IPS DF 6.9 (cell line): ENCODE measurements around the gene RNU6-7.

ENCODE experiments used
- DNase-seq: peaks from one replicate; pipeline ENCODE4 v3.0.0-alpha.2; 2013; ENCODE audit warnings: low read depth, low spot score
- H3K27ac ChIP-seq: one replicate; pipeline ENCODE4 v1.5.1; 2013; ENCODE audit warnings: low read length, control low read depth
- H3K27me3 ChIP-seq: 2 replicates; pipeline ENCODE4 v1.6.1; 2013; ENCODE audit warnings: mild to moderate bottlenecking, low read length; ENCODE audit not compliant: control insufficient read depth, insufficient read depth
- H3K36me3 ChIP-seq: 2 replicates; pipeline ENCODE4 v1.6.1; 2013; ENCODE audit warnings: low read length; ENCODE audit not compliant: control insufficient read depth, insufficient read depth
- H3K4me1 ChIP-seq: 2 replicates; pipeline ENCODE4 v1.6.1; 2013; ENCODE audit warnings: low read length; ENCODE audit not compliant: control insufficient read depth, insufficient read depth
- H3K4me3 ChIP-seq: 2 replicates; pipeline ENCODE4 v1.5.1; 2013; ENCODE audit warnings: mild to moderate bottlenecking, low read length
- H3K9me3 ChIP-seq: 2 replicates; pipeline ENCODE4 v1.6.1; 2013; ENCODE audit warnings: low read length, inconsistent platforms; ENCODE audit not compliant: control insufficient read depth, insufficient read depth
- WGBS: extraction: QIAGEN DNeasy Blood & Tissue Kit; methylation state at CpG from one replicate; pipeline ENCODE4 v1.1.7; 2013; ENCODE audit warnings: mixed read lengths, missing lambda C conversion rate; ENCODE audit not compliant: insufficient read length, insufficient coverage; 5-methylcytosine and 5-hydroxymethylcytosine counted together

The RNU6-7 gene

DNA sequence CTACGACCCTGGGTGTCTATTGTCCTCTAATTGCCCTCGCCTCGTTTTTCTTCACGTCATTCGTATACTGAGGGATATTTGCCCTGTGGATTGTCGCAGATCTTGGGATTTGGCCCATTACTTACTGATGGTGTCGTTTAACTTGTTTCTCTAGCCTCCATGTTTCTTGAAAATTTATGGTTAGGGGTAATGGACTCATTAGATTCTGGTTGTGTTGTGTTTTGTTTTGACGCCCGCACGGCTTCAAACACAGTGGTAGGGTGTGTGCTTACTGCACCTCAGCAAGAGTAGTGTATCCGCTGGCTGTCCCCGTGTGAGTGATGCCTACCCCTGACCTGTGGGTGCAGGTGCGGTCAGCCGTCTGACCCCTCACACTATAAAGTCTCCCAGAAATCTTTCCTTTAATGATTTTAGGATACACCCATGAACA lies 2.1 kb downstream of the RNU6-7 start:
- no peaks in the 10 kb centered on the region for H3K36me3 ChIP-seq
- H3K9me3 ChIP-seq, result no peaks in the 10 kb centered on the region
- no peaks in the 10 kb centered on the region for H3K4me1 ChIP-seq
- H3K27ac ChIP-seq, result no peak overlapping the region
- peak overlapping the region; percentile 88; the same call in 1 of the 2 replicates for H3K4me3 ChIP-seq
- no CpG with 5 or more reads among the region's 14 CpGs for WGBS
- no peaks in the 10 kb centered on the region for H3K27me3 ChIP-seq
- DNase-seq, result no peak

GRCh38 chr14:32205554-32205953 lies 3.7 kb downstream of the RNU6-7 start:
- no peaks in the 10 kb centered on the region for H3K4me1 ChIP-seq
- WGBS, result no CpG with 5 or more reads among the region's 3 CpGs

DNA sequence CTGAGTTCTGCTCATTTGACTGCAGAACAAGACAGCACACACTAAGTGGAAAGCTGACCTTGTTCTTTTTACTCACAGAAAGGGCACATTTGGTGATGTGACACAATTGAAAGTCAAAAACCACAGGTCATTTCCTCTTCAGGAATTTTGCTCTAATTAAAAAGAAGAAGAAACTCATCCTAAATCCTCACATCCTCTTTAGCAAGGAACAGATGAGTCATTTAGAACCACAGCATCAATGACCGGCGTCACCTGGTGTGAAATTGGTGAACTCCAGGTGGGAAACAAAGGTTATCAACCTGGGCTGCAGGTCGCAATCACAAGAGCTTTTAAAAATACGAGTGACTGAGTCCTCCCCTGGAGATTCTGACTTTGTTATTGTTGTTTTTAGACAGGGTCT lies 4.1 kb downstream of the RNU6-7 start:
- DNase-seq, result no peak
- WGBS, result no CpG with 5 or more reads among the region's 4 CpGs
- Histone ChIP-seq H3K27ac (no peak overlapping the region), H3K4me1 (no peaks in the 10 kb centered on the region), H3K4me3 (no peak overlapping the region), H3K27me3 (no peaks in the 10 kb centered on the region), H3K36me3 (no peaks in the 10 kb centered on the region), H3K9me3 (no peaks in the 10 kb centered on the region)

More at GRCh38 chr14:32205554-32205953, 3.7 kb downstream of the RNU6-7 start:
- DNase-seq, result no peak
- Histone ChIP-seq H3K27me3 (no peaks in the 10 kb centered on the region), H3K4me3 (no peak overlapping the region), H3K9me3 (no peaks in the 10 kb centered on the region), H3K36me3 (no peaks in the 10 kb centered on the region), H3K27ac (no peak overlapping the region)

DNA sequence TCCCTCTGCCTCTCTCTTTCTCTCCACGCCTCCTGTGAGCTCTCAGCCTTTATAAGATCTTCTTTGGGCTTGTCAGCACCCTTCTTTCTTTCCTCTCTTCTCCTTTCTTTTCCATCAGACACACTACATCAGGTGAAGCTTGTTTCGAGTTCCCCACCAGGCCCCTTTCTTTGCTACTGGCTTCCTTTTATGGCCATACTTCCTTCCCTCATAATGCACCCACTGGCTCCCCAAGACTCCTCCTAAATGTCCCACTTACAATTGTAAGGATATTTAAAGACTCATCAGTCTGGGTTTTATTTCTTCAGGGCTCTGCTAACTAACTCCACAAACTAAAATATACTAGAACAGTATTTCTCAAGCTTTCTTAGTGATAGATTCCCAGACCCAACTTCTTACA lies 4.7 kb downstream of the RNU6-7 start:
- Histone ChIP-seq H3K27me3 (no peaks in the 10 kb centered on the region), H3K9me3 (no peaks in the 10 kb centered on the region), H3K36me3 (no peaks in the 10 kb centered on the region), H3K4me3 (no peak overlapping the region), H3K27ac (no peak overlapping the region), H3K4me1 (no peaks in the 10 kb centered on the region)
- DNase-seq, result no peak
- WGBS, result no CpG with 5 or more reads among the region's 2 CpGs

DNA sequence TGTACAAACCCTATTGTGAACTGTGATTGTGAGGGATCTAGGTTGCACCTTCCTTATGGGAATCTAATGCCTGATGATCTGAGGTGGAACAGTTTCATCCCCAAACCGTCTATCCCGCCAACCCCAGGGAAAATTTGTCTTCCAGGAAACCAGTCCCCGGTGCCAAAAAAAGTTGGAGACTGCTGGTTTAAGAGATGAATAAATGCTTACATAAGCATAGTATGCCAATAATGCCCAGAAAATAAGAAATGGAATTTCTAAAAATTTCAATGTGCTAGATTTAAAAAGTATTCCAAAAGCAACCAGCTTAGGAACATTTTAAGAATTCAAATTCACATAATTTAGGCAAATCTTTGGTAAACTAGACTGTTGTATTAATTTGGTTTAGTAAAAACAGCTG lies 6.6 kb downstream of the RNU6-7 start:
- Histone ChIP-seq H3K4me1 (no peaks in the 10 kb centered on the region), H3K27me3 (no peaks in the 10 kb centered on the region), H3K9me3 (no peaks in the 10 kb centered on the region), H3K36me3 (no peaks in the 10 kb centered on the region), H3K27ac (no peak overlapping the region), H3K4me3 (no peak overlapping the region)
- no CpG with 5 or more reads among the region's 3 CpGs for WGBS
- no peak for DNase-seq

- H3K9me3 ChIP-seq, result no peaks in the 10 kb centered on the region
- H3K4me3 ChIP-seq, result no peak overlapping the region
- H3K27me3 ChIP-seq, result no peaks in the 10 kb centered on the region
- DNase-seq, result no peak
- no peak overlapping the region for H3K27ac ChIP-seq
- no peaks in the 10 kb centered on the region for H3K36me3 ChIP-seq
- H3K4me1 ChIP-seq, result no peaks in the 10 kb centered on the region
Measured at GRCh38 chr14:32209471-32209870, 7.6 kb downstream of the RNU6-7 start.

DNA sequence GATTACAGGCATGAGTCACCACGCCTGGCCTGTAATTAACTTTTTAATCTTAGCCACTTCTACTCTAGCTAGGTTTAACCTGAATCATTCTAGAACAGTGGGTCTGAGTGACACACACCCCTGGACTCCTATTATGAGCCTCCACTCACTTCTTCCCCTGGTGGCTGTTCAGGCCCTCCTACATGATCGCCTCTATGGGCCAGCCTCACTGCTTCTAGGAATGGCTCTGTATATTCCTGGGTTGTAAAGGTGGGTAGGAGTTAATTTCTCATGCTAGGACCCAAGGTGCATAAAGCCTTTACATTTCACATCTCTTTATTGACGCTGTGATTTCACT lies 9.2 kb downstream of the RNU6-7 start:
- no peak for DNase-seq
- WGBS, result no CpG with 5 or more reads among the region's 3 CpGs
- no peak overlapping the region for H3K27ac ChIP-seq

DNA sequence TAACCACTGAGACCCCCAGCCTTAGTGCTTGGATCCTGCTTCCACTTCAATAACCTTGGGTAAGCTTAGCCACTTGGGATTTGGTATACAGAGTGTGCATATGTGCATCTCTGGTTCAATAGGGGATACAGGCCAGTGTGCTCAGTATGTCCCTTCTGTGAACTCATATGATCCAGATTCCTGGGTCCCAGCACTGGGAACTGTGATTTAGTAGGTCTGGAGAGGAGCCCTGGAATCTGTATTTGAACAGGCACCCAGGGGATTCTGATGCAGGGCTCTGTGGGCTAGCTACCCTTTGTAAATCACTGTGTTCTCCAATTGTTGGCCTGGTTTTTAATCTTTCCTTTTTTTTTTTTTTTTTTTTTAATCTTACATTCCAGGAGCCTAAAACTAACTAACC lies 11.0 kb downstream of the RNU6-7 start:
- Histone ChIP-seq H3K9me3 (no peaks in the 10 kb centered on the region), H3K36me3 (no peaks in the 10 kb centered on the region), H3K4me3 (no peak overlapping the region), H3K27ac (no peak overlapping the region), H3K27me3 (no peaks in the 10 kb centered on the region), H3K4me1 (no peaks in the 10 kb centered on the region)
- no peak for DNase-seq

More for the DNA sequence above, 9.2 kb downstream of the RNU6-7 start:
- no peaks in the 10 kb centered on the region for H3K9me3 ChIP-seq
- H3K27me3 ChIP-seq, result no peaks in the 10 kb centered on the region
- no peaks in the 10 kb centered on the region for H3K36me3 ChIP-seq
- H3K4me1 ChIP-seq, result no peaks in the 10 kb centered on the region
- no peak overlapping the region for H3K4me3 ChIP-seq

DNA sequence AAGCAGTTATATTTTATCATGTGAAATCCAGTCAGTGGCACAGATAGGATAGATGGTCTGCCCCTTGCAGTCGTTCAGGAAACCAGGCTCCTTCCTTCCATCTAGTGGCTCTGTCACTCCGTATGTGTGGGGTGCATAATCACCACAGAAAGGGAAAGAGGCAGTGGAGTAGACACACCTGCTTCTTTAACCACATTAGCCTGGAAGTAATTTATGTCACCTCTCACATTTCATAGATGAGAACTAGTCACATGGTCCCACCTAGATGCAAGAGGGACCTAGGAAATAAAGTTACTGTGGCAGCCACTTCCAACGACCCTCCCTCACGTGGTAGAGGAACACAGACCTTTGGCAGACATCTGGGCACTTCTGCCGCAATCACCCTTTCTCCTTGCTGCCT lies 15.5 kb downstream of the RNU6-7 start:
- Histone ChIP-seq H3K36me3 (no peaks in the 10 kb centered on the region), H3K27me3 (no peaks in the 10 kb centered on the region), H3K4me3 (no peak overlapping the region), H3K27ac (no peak overlapping the region), H3K9me3 (no peaks in the 10 kb centered on the region), H3K4me1 (no peaks in the 10 kb centered on the region)
- no CpG with 5 or more reads among the region's 5 CpGs for WGBS
- DNase-seq, result no peak

- no peak overlapping the region for H3K27ac ChIP-seq
- H3K9me3 ChIP-seq, result no peaks in the 10 kb centered on the region
- H3K4me3 ChIP-seq, result no peak overlapping the region
- DNase-seq, result no peak
- H3K36me3 ChIP-seq, result no peaks in the 10 kb centered on the region
- no peaks in the 10 kb centered on the region for H3K27me3 ChIP-seq
- H3K4me1 ChIP-seq, result no peaks in the 10 kb centered on the region
- no CpG with 5 or more reads among the region's 6 CpGs for WGBS
Measured at GRCh38 chr14:32224737-32225377, 23.0 kb downstream of the RNU6-7 start.

DNA sequence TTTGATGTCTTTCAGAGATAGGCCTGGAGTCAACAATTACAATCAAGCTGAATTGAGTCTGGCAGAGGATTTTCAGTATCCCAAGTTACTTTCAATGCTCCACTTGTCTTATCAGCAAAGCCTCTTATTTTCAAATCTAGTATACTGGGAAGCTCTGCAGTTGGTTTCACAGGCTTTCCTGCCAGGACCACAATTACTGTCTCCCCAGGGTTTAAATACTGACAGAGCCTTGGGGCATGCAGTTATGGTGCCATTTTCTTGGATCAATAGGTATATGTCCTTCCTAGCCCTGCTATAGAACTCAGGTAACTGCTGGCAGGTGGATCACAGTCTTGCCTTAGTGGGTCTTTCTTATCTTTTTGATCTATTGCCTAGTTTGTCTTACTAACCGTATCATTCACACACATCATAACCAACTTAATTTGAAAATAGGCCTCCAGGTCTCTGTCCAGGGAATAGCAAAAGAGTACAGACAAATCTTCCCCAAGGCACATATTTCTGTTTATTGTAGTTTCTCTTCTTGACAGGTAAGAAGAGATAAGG lies 23.6 kb downstream of the RNU6-7 start:
- DNase-seq, result no peak
- Histone ChIP-seq H3K27me3 (no peaks in the 10 kb centered on the region), H3K4me1 (no peaks in the 10 kb centered on the region), H3K4me3 (no peak overlapping the region), H3K27ac (no peak overlapping the region), H3K9me3 (no peaks in the 10 kb centered on the region), H3K36me3 (no peaks in the 10 kb centered on the region)
- WGBS, result no CpG with 5 or more reads among the region's 1 CpG
